NCI-H146 treated with DMSO at 0.1 percent for 48 hours (cell line): ENCODE data around the gene PDK4.
"Not testable (repeated sequence)": the region's sequence is repeated elsewhere in the genome, so short reads cannot be mapped to it uniquely, and the experiment has no call there.

ENCODE experiments used
- DNase-seq: peaks from one replicate; lab custom pipeline; 2025; ENCODE audit not compliant: unreplicated experiment; lab: John Stamatoyannopoulos, UW

The PDK4 gene

GRCh38 chr7:95578299-95578855 lies 17.9 kb downstream of the PDK4 start:
- no peak for DNase-seq

- no peak for DNase-seq
Observed at GRCh38 chr7:95577137-95577536, 19.2 kb downstream of the PDK4 start.

GRCh38 chr7:95569720-95570119 lies 26.6 kb downstream of the PDK4 start:
- no peak for DNase-seq

GRCh38 chr7:95560674-95561073 lies 35.6 kb downstream of the PDK4 start:
- DNase-seq: no peak

- DNase-seq: no peak
Observed at GRCh38 chr7:95558864-95559263, 37.5 kb downstream of the PDK4 start.

GRCh38 chr7:95556777-95557176 lies 39.5 kb downstream of the PDK4 start:
- DNase-seq: no peak

- no peak for DNase-seq
Observed at GRCh38 chr7:95553939-95554338, 42.4 kb downstream of the PDK4 start.

- not testable (repeated sequence) for DNase-seq
Observed at GRCh38 chr7:95552010-95552926, 44.0 kb downstream of the PDK4 start.

GRCh38 chr7:95550546-95550945 lies 45.8 kb downstream of the PDK4 start:
- DNase-seq: no peak

GRCh38 chr7:95549818-95550529 lies 46.3 kb downstream of the PDK4 start:
- peak; percentile 38 for DNase-seq

- no peak for DNase-seq
Observed at GRCh38 chr7:95547361-95548348, 48.7 kb downstream of the PDK4 start.

GRCh38 chr7:95546647-95547046 lies 49.7 kb downstream of the PDK4 start:
- DNase-seq: no peak

- DNase-seq: no peak
Observed at GRCh38 chr7:95545673-95546072, 50.6 kb downstream of the PDK4 start.

GRCh38 chr7:95545007-95545615 lies 51.2 kb downstream of the PDK4 start:
- DNase-seq: peak; percentile 29

- no peak for DNase-seq
Observed at GRCh38 chr7:95544171-95544570, 52.1 kb downstream of the PDK4 start.

- DNase-seq: no peak
Observed at GRCh38 chr7:95543312-95543711, 53.0 kb downstream of the PDK4 start.

GRCh38 chr7:95540366-95540765 lies 56.0 kb downstream of the PDK4 start:
- DNase-seq: no peak

- no peak for DNase-seq
Observed at GRCh38 chr7:95539426-95539825, 56.9 kb downstream of the PDK4 start.

- DNase-seq: no peak
Observed at GRCh38 chr7:95537468-95537867, 58.8 kb downstream of the PDK4 start.

GRCh38 chr7:95536656-95537311 lies 59.5 kb downstream of the PDK4 start:
- no peak for DNase-seq
